HG03025 (cell line): Measurements from ENCODE around the gene ST6GALNAC2.

Source experiments
- ATAC-seq: cut with Tn5 transposase; IDR thresholded peaks from one replicate; pipeline ENCODE4 v1.9.1; 2021; ENCODE audit warnings: mild to moderate bottlenecking, moderate library complexity; ENCODE audit not compliant: unreplicated experiment, low FRiP score

The ST6GALNAC2 gene

DNA sequence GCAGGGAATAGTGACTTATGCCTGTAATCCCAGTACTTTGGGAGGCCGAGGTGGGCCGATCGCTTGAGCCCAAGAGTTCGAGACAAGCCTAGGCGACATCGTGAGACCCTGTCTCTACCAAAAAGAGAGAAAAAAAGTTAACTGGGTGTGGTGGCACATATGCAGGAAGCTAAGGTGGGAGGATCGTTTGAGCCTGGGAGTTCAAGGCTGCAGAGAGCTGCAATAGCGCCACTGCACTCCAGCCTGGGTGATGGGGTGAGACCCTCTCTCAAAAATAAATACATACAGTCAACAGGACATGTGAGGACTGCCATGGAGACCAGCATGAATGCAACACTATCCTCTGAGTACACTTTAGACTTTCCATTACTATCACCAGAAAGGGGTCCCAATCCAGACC, 15.4 kb upstream of the ST6GALNAC2 start:
- no peak for ATAC-seq

DNA sequence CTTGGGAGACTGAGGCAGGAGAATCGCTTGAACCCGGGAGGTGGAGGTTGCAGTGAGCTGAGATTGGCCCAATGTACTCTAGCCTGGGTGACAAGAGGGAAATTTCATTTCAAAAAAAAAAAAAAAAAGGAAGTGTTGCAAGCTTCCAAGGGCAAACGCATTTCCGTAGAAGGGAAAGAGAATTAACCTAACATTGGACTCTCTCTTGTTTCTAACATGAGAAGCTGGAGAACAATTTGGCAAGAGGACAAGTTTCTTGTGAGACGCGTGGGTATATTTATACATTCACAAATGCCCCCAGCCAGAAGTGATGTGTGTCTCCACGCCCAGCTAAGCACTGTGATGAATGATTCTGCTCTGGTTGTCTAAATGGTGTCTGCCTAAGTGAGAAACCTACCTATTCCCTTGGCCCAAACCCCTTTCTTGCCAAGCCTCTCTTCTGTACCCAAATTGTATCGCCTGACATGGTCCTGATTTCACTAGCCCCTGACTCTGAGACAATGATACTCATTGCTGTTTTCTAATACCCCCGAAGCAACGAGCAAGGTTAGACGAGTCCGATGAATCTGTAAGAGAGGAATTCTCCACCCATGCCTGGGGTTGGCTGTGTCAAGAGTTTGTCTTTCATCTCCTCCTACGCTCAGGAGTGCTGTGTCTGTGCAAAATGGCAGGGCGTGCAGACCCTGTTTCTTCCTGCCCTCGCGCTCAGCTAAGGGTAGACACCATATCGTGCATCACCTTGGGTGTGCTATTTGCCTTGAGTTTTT, 14.2 kb upstream of the ST6GALNAC2 start:
- no peak for ATAC-seq

DNA sequence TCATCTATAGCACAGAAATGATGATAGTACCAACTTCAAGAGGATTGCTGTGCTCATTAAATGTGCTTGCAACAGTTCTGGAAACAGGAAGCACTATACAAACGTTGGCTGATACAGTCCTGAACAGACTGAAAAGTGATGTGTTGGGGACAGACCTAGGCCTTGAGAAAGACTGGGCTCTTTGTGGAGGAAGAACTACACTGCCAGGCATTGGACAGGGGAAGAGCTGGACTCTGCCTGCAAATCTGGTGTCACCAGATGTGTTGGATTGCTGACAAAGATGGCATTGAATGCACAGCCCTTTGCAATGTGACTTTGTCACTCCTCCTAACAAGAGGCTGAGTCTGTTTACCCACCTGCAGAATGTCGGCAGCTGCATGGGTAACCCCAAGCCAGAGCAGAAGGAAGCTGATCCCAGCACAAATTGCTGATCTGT, 12.4 kb upstream of the ST6GALNAC2 start:
- no peak for ATAC-seq

DNA sequence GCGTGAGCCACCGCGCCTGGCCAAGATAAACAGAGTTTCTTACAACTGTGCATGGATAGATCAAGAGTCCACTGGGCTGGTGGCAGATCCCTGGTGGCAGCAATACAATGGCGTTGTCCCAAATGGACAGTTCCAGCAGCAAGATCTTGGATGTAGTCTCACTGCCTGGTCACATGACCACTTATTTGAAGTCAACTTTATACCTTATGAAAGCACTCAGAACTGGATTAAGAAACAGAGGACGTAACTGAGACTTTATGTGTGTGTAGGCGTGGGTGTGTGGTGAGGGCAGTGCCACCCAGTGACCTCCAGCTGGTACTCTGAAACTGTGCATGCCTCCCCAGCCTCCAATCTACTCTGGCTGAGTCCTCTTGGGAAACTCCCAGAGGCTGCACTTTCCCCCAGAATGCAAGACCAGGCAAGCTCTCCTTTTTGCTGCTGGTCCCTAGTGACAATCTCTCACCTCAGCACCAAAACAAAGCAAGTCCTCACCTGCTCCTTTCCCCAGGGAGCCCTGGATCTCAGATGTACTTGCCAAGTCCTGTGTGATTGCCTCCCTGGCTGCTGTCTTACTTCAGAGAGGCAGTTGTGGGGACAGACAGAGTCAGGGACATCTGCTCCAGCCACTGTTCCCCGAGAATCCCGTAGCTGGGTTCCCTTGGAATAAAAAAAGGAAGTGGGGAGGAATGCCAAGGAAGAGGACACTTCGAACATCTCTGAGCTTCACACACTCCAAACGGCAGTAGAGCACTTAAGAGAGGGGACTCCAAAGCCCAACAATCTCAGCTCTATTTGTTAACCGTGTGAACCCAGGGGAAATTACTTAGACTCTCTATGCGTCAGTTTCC, 11.7 kb upstream of the ST6GALNAC2 start:
- no peak for ATAC-seq

DNA sequence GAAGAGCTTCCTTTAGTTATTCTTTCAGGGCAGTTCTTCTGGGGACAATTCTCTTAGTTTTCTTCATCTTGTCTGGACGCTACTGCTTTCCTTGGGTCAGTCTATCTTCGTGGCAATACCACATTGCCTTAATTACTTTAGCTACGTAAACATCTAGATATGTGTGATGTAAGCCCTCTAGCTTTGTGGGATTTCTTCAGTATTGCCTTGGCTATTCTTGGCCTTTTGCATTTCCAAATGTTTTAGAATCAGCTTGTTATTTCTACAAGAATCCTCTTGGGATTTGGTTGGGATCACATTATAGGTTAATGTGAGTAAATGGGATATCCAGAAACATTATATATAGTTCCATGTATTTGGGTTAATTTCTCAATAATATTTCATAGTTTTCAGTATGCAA, 9.0 kb upstream of the ST6GALNAC2 start:
- no peak for ATAC-seq

DNA sequence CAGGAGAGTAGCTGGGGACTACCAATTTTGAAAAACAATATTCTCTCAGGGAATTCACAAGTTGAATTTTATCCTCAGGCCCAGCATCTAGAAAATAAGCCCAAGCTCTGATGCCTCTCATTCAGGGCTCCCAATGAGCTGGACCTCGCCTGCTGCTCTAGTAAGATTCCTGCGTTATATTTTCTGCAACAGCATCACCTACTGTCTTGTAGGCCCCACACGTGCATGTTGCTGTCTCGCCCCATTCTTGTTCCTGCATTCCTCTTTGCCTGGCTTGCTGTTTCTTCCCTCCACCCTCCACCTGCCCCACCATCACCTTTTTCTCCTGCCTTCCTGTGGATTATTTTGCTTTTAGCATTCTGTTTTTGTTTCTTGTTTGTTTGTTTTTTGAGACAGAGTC, 8.3 kb upstream of the ST6GALNAC2 start:
- ATAC-seq: no peak

DNA sequence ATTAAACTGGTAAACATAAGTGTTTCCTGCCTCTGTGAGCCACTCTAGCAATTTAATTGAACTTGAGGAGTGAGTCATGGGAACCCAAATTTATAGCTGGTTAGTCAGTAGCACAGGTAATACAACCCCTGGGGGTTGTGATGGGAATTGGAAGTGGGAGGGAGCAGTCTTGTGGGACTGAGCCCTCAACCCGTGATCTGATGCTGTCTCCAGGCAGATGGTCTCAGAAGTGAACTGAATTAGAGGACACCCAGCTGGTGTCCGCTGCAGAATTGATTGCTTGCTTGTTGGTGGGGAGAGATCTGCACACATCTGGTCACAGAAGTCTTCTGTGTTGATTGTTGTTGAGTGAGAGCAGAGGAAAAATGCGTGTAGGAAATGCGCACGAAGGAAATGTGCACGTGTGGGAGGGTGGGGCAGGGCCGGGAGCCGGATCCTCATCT, 7.7 kb upstream of the ST6GALNAC2 start:
- ATAC-seq: no peak

DNA sequence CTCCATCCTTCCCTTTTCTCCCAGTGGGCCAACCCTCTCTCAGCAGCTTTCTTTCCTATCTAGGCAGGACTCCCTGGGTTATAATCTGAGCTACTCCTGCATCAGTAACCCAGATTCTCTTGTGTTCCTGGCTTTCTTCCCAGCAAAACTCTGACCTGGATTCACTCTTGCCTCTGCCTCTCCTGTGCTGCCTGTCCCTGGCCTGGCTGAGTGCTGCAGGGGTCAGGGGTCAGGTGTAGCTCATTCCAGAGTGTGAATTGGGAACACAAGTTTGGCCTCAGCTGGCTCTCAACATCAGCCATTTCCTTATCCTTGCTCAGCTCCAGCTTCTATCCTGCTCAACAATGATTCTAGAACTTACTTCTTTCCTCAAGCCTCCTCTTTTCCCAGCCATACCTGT, 2.5 kb upstream of the ST6GALNAC2 start:
- no peak for ATAC-seq

DNA sequence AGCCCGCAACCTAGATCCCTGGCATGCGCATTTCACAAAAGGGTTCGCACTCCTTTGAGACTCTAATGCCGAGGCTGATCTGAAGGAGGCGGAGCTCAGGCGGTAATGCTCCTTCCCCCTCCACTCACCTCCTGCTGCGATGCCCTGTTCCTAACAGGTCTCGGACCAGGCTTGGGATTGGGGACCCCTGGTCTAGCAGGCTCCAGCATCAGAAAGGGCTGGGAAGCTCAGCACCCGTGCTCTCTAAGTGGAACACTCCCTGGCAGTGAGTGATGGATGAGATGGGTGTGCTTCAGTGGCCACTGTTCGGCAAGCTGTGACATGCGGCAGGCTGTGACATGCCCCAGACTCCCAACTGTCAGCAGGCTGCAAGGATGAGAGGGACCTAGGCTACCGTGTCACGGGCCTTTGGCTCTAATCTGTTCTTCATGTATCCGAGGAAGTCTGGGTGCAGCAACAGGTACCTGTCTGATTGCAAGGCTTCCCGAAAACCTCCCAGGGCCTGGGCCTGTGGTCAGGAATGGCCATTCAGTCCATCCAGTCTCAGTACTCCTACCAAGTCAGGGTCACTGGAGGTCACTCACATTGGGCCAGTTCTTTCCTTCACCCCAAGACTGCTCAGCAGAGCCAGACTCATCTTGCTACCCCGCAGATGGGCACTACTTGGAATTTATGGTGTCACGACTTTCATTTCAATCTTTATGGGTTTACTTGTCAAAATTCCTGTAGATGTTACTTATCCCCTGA, 1.3 kb upstream of the ST6GALNAC2 start:
- ATAC-seq: no peak

DNA sequence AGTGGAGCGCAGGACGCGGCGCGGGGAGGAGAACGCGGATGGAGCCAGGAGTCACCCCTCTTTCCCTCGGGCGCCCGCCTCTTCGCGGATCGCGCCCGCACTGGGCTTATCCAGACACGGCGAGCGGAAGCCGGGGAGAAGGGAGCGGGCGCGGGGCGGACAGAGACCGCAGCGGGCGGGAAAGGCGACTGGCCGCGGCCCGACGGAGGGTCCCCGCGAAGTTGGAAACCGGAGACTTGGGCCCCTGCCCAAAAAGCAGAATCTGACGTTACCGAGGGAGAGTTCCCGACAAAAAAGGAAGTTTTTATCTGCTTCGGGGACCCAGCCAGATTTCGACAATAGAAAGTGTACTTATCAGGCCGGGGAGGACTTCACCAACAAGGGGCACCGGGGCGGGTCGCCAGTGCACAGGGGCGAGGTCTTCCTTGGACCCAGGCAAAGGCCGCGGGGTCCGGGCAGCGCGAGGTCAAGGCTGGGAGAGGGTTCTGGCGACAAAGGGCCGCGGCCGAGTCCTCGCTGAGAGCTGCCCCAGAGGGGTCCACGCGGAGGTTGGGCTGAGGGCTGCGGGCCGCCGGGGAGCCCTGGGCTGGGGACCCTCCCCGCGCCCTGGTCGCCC, 519 bp downstream of the ST6GALNAC2 start:
- no peak for ATAC-seq

DNA sequence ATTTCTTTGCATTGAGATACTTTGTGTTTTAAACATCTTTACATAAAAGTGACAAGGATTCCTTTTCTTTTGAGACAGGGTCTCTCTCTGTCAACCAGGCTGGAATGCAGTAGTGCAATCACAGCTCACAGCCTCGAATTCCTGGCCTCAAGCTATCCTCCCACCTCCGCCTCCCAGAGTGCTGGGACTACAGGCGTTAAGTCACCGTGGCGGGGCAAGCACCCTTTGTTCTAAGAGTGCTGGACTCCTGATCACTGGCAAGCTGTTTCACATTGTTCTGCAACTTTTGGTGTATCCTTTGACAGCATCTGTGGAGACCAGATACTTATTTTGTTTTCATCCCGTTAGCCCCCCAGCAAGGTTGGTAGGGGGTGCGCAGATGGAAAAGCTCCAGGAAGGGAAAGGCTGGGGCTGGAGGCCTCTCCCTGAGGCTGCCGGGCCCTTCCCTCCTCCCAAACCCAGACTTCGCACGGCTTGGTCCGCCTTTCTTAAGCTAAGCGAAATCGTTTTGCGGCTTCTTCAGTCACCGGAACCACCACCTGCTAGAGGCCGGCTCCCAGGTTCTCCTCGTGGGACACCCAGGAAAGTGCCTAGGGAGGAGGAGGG, 1.1 kb downstream of the ST6GALNAC2 start:
- no peak for ATAC-seq

DNA sequence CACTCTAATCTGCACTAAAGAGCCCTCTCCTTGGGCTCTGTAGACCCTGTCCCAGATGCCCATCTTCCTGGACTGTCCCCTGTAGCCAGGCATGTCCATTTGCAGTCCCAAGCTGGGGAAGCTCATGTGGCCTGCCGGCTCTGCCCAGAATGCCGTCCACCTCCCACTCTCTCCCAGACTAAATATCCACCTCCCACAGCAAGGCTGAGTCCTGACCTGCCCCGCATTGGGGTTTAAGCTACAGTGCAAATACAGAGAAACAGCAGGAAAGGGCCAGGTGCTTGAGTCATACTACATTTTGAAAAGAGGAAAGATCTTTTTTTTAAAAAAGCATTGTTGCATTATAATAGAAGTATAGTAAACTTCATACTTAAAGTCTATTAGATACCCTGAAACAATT, 3.0 kb downstream of the ST6GALNAC2 start:
- ATAC-seq: no peak

DNA sequence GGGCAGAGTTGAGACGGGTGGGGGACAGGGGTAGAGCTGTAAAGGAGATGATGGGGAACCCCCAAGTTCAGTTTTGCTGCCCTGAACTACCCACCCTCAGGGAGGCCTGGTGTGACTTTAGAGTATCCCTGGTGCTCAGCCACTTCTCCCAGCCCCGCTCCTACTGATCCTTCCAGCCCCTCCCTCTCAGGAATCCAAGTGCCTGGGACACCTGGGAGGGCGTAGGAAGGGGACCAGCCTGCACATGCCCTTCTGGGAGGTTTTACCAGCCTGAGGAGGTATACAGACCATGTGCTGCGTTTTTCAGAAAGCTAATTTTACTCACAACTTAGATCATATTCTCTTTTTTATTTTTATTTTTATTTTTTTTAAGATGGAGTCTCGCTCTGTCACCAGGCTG, 4.1 kb downstream of the ST6GALNAC2 start:
- no peak for ATAC-seq

DNA sequence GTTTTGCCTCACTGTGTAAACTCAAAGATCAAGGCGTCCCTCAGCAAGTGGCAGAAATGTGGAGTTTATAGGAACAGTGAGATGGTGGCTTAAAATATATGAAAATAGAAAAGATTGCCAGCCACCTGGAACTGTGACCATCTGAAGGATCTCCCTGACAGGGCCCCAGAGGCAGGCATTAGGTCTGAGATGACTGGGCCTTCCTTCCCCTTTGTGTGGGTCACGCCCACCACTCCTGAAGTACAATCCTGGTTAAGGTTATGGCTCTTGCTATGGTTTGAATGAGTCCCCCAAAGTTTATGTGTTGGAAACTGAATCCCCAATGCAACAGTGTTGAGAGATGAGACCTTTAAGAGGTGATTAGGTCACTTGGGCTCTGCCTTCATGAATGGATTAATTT, 6.4 kb downstream of the ST6GALNAC2 start:
- ATAC-seq: no peak

DNA sequence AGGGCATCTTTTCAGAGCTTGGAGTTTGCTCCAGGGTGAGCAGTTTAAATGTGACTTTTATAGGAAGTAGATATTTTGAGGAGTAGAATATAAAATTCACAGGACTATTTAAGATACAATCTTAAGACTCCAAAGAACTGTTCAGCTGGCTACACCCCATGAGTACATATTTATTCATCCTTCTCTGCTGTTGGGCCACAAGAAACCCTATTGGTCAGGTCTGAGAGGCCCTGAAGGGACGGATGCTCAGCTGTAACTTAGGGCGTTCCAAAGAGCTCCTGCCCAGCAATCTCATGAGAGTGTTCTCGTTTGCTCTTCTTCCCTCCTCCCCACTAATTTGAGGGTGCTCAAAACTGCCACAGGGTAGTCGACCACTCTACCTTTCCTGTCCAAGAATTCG, 7.3 kb downstream of the ST6GALNAC2 start:
- ATAC-seq: no peak

DNA sequence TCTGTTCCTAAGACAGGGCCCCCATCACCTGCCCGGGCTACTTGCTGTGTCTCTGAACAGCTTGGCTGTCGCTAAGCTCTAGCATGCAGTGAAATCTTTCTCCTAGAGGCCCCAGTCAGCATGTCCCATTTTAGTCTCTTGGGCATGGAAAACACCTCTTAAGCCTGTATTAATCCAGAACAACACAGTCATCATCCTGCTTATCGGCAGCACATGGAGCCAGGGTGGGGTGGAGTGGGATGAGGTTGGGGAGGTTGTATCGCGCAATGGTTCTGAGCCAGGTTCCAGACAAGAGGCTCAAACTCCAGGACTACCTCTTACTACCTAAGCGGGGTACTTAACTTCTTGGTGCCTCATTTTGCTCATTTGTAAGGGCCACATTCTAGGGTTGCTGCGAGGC, 7.8 kb downstream of the ST6GALNAC2 start:
- ATAC-seq: no peak

DNA sequence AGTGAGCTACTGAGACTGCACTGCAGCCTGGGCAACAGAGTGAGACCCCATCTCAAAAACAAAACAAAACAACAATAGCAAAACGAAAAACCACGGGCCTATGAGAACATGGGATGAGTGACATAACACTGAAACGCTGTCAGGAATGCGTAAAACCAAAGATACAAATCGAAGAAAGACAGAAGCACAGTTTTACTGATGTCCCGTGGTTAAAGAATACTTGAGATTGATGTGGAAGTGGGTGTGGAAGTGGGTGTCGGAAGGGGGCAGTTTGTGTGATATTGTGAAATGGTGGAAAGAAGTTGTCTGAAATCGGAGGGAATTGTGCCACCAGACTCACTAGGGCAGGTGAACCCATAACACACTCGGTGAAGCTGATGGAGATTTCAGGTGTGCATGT, 9.5 kb downstream of the ST6GALNAC2 start:
- no peak for ATAC-seq

DNA sequence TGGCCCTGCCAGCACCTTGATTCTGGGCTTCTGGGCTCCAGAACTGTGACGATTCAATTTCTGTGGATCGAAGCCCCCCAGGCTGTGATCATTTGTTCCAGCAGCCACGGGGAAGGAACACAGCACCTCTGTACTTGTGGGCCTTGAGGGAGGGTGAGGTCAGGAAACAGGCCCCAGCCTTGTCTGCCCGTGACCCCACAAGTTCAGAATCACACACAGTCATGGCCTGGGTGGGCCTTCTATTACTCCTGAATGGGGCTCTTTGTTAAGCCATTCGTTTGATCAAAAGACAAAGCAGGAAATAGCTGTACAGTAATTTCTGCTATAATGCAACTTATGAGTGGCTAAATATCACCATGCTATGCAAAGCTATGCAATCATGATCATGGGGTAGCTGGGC, 10.1 kb downstream of the ST6GALNAC2 start:
- ATAC-seq: no peak

DNA sequence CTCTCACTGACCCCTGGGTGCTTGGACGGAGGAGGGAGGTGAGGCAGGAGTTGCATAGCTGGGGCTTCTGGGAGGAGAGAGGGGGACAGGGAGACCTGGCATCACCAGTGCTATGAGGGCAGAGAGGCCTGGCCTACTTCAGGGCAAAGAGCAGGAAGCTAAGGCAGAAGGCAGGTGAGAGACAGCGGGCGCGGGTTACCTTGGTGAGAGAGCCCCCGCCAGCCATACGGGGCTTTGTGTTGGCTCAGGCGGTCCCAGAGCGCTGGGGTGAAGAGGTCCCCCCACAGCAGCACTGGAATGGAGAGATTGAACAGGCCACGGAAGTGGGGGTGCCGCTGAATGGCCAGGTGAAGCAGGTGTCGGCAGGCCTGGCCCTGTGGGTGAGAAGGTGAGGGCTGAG, 11.5 kb downstream of the ST6GALNAC2 start:
- ATAC-seq: no peak

DNA sequence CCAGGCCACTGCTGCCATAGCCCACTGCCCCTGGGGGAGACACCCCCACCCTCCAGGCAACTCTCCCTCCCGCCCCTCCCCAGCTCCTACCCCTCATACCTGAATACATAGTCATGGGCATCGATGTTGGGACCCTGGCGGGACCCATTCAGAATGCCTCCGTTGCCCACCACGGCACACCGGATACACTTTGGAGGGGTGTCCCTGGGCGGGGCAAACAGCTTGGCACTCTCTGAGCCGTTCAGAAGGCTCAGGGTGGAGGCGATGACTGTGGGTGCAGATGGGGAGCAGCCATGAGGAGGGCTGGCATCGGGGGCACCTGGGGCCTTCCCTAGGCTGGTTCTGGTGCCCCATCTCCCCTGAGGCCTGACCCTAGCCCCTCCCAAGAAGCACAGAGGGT, 12.6 kb downstream of the ST6GALNAC2 start:
- ATAC-seq: no peak
